Measurements from ENCODE around the gene GALNT18. TPM values are rescaled to one million over a fixed set of nuclear protein-coding genes. Genes with fewer than 3 reads are reported as not detected.

Gene GALNT18
- total RNA-seq, 3 donors from 2014 or later (not counting 1 experiment from before 2014, with no cell fraction given) = 0.18 to 0.42 (median 0.38) TPM

GRCh38 chr11:11624204-11624603 is 2.4 kb upstream of the GALNT18 start:
- Histone ChIP-seq H3K36me3 (ENCODE audit: control insufficient read depth, insufficient read depth, low read length) (no peaks in the 10 kb centered on the region), H3K27me3 (ENCODE audit: control insufficient read depth, insufficient read depth, low read length) (peaks cover 7% of the 10 kb centered on the region), H3K27ac (ENCODE audit: low read length) (no peak overlapping the region), H3K9me3 (ENCODE audit: control insufficient read depth, insufficient read depth, low read length) (no peaks in the 10 kb centered on the region), H3K4me1 (ENCODE audit: control insufficient read depth, insufficient read depth, low read length) (peaks cover 15% of the 10 kb centered on the region), H3K4me3 (ENCODE audit: low read length) (no peak overlapping the region)
- Mint-ChIP-seq H3K4me1 (peaks cover 0 to 4% of the 10 kb centered on the region in 2 donors), H3K36me3 (no peaks in the 10 kb centered on the region), H3K27ac (no peak overlapping the region), H3K27me3 (ENCODE audit: low read depth in 2 of 2) (peaks cover 7 to 14% of the 10 kb centered on the region in 2 donors), H3K9me3 (no peaks in the 10 kb centered on the region), H3K4me3 (no peak overlapping the region)
- no peak for TF ChIP-seq CTCF (IDR thresholded peaks at IDR 0.05)
- no peak for DNase-seq
- 100% methylated on average over 1 of the region's 3 CpGs for WGBS (ENCODE audit: insufficient coverage)
- no peak for ATAC-seq
- intact Hi-C loops (cut with micrococcal nuclease) = loop anchor here (5.0 kb wide), 1 partner anchor 47 kb away; no protein-coding TSS in a partner anchor

GRCh38 chr11:11622772-11623171 is 967 bp upstream of the GALNT18 start:
- Mint-ChIP-seq H3K36me3 (no peaks in the 10 kb centered on the region), H3K9me3 (no peaks in the 10 kb centered on the region), H3K27ac (no peak overlapping the region), H3K27me3 (ENCODE audit: low read depth in 2 of 2) (peaks cover 21 to 27% of the 10 kb centered on the region in 2 donors), H3K4me3 (peak overlapping the region; percentile 53), H3K4me1 (peaks cover 0 to 4% of the 10 kb centered on the region in 2 donors)
- no peak overlapping the region for H3K4me3 ChIP-seq (ENCODE audit: low read length)
- no peak for ATAC-seq
- no peak overlapping the region for H3K27ac ChIP-seq (ENCODE audit: low read length)
- peaks cover 15% of the 10 kb centered on the region for H3K4me1 ChIP-seq (ENCODE audit: control insufficient read depth, insufficient read depth, low read length)
- H3K9me3 ChIP-seq (ENCODE audit: control insufficient read depth, insufficient read depth, low read length) = no peaks in the 10 kb centered on the region
- 87% methylated on average over 5 of the region's 5 CpGs for WGBS (ENCODE audit: insufficient coverage)
- intact Hi-C loops (cut with micrococcal nuclease) = loop anchor here (5.0 kb wide), 1 partner anchor 45 kb away; no protein-coding TSS in a partner anchor
- TF ChIP-seq CTCF (IDR thresholded peaks at IDR 0.05) = no peak
- no peaks in the 10 kb centered on the region for H3K36me3 ChIP-seq (ENCODE audit: control insufficient read depth, insufficient read depth, low read length)
- peaks cover 13% of the 10 kb centered on the region for H3K27me3 ChIP-seq (ENCODE audit: control insufficient read depth, insufficient read depth, low read length)
- no peak for DNase-seq

GRCh38 chr11:11622340-11622706 is 518 bp upstream of the GALNT18 start:
- 15% methylated on average over 9 of the region's 12 CpGs for WGBS (ENCODE audit: insufficient coverage)

More at GRCh38 chr11:11622340-11622706, 518 bp upstream of the GALNT18 start:
- no peaks in the 10 kb centered on the region for H3K36me3 ChIP-seq (ENCODE audit: control insufficient read depth, insufficient read depth, low read length)
- ATAC-seq = no peak
- H3K9me3 ChIP-seq (ENCODE audit: control insufficient read depth, insufficient read depth, low read length) = no peaks in the 10 kb centered on the region
- H3K4me3 ChIP-seq (ENCODE audit: low read length) = no peak overlapping the region
- intact Hi-C loops (cut with micrococcal nuclease) = loop anchor here (5.0 kb wide), 1 partner anchor 45 kb away; no protein-coding TSS in a partner anchor
- no peak overlapping the region for H3K27ac ChIP-seq (ENCODE audit: low read length)
- H3K27me3 ChIP-seq (ENCODE audit: control insufficient read depth, insufficient read depth, low read length) = peaks cover 13% of the 10 kb centered on the region
- Mint-ChIP-seq H3K9me3 (no peaks in the 10 kb centered on the region), H3K27me3 (ENCODE audit: low read depth in 2 of 2) (peaks cover 25 to 29% of the 10 kb centered on the region in 2 donors), H3K36me3 (no peaks in the 10 kb centered on the region), H3K4me1 (peaks cover 0 to 4% of the 10 kb centered on the region in 2 donors), H3K27ac (no peak overlapping the region), H3K4me3 (peak overlapping the region; percentile 45)
- no peak for TF ChIP-seq CTCF (IDR thresholded peaks at IDR 0.05)
- no peak for DNase-seq
- H3K4me1 ChIP-seq (ENCODE audit: control insufficient read depth, insufficient read depth, low read length) = peaks cover 15% of the 10 kb centered on the region

Measured in natural killer cell (primary cell).